BJ (cell line): Measurements from ENCODE around the gene XPNPEP2. TPM values are rescaled to one million over a fixed set of nuclear protein-coding genes. Genes with fewer than 3 reads are reported as not detected.

Experiments
- CTCF ChIA-PET: fragments of 350-600 bp; formaldehyde crosslinking; extraction: SDS; loops from one replicate; lab custom pipeline; 2021; ENCODE audit warnings: antibody characterized with exemption, inconsistent platforms; lab: Yijun Ruan, JAX
- POLR2A ChIA-PET: fragments of 300-600 bp; sonication (Branson Sonifier 250); formaldehyde crosslinking; extraction: SDS; loops from one replicate; lab custom pipeline; 2021; ENCODE audit warnings: antibody characterized with exemption; lab: Charles Lee
- DNase-seq: peaks from one replicate; pipeline ENCODE4 v3.0.0-alpha.2; 2011; ENCODE audit warnings: low read depth
- H3K27me3 ChIP-seq: 2 replicates; pipeline ENCODE4 v1.6.0; 2011; ENCODE audit warnings: low read length; ENCODE audit not compliant: control insufficient read depth, insufficient read depth
- H3K36me3 ChIP-seq: 2 replicates; pipeline ENCODE4 v1.5.1; 2011; ENCODE audit warnings: low read length; ENCODE audit not compliant: control insufficient read depth, insufficient read depth
- H3K4me3 ChIP-seq: 2 replicates; pipeline ENCODE4 v1.5.1; 2011; ENCODE audit warnings: low read depth, mild to moderate bottlenecking, control low read depth, low read length
- CTCF ChIP-seq: IDR thresholded peaks from 2 replicates; pipeline ENCODE4 v1.5.1; 2011; ENCODE audit warnings: low read depth, mild to moderate bottlenecking, control low read depth, inconsistent platforms, low read length, moderate library complexity; ENCODE audit not compliant: insufficient read depth
- polyA plus RNA-seq: library from polyadenylated mRNA; depleted of rRNA; stranded (reverse); fragments of >200 nt; gene quantifications from 2 replicates; pipeline ENCODE4 v1.2.3, GENCODE V29; 2011

Gene XPNPEP2
- polyA plus RNA-seq, 1 experiment = 0.32 TPM

GRCh38 chrX:129732857-129733256 is 5.9 kb upstream of the XPNPEP2 start:
- no peak overlapping the region for H3K4me3 ChIP-seq
- DNase-seq = no peak
- POLR2A ChIA-PET = no interaction called here
- no peak for TF ChIP-seq CTCF
- CTCF ChIA-PET = interaction anchor here (1.0 kb wide), 1 partner anchor 127 kb away, joined by 4 read pairs; no protein-coding TSS in a partner anchor
- H3K27me3 ChIP-seq = no peaks in the 10 kb centered on the region
- H3K36me3 ChIP-seq = no peaks in the 10 kb centered on the region

- H3K4me3 ChIP-seq = no peak overlapping the region
- ChIA-PET POLR2A (no interaction called here), CTCF (interaction anchor here (1.0 to 1.4 kb wide), 2 partner anchors 7 to 127 kb away, joined by 3 to 4 read pairs; no protein-coding TSS in a partner anchor)
- no peaks in the 10 kb centered on the region for H3K27me3 ChIP-seq
- no peak for DNase-seq
- H3K36me3 ChIP-seq = no peaks in the 10 kb centered on the region
- TF ChIP-seq CTCF = no peak
These were observed 5.4 kb upstream of the XPNPEP2 start for GRCh38 chrX:129733335-129733734.

- Histone ChIP-seq H3K36me3 (no peaks in the 10 kb centered on the region), H3K4me3 (no peak overlapping the region), H3K27me3 (no peaks in the 10 kb centered on the region)
- TF ChIP-seq CTCF = no peak
- no peak for DNase-seq
- CTCF ChIA-PET = interaction anchor here (1.7 to 4.2 kb wide), 2 partner anchors 10 to 99 kb away, joined by 5 to 29 read pairs; no protein-coding TSS in a partner anchor
- POLR2A ChIA-PET = no interaction called here
These were observed 2.3 kb upstream of the XPNPEP2 start for GRCh38 chrX:129736491-129736890.

GRCh38 chrX:129737916-129738315 is 863 bp upstream of the XPNPEP2 start:
- DNase-seq = no peak
- TF ChIP-seq CTCF = no peak
- ChIA-PET POLR2A (no interaction called here), CTCF (interaction anchor here (1.3 to 4.2 kb wide), 2 partner anchors 12 to 102 kb away, joined by 3 to 29 read pairs; no protein-coding TSS in a partner anchor)
- Histone ChIP-seq H3K36me3 (no peaks in the 10 kb centered on the region), H3K4me3 (no peak overlapping the region), H3K27me3 (no peaks in the 10 kb centered on the region)

GRCh38 chrX:129739578-129739977 is 799 bp downstream of the XPNPEP2 start:
- CTCF ChIA-PET = no interaction called here
- no peaks in the 10 kb centered on the region for H3K36me3 ChIP-seq
- TF ChIP-seq CTCF = no peak
- POLR2A ChIA-PET = no interaction called here
- no peaks in the 10 kb centered on the region for H3K27me3 ChIP-seq
- no peak for DNase-seq
- no peak overlapping the region for H3K4me3 ChIP-seq
